ENCODE measurements around the gene DIP2C. TPM values are rescaled to one million over a fixed set of nuclear protein-coding genes. Genes with fewer than 3 reads are reported as not detected.

Gene DIP2C
- total RNA-seq, 1 donor from 2014 or later: 30.8 TPM

DNA sequence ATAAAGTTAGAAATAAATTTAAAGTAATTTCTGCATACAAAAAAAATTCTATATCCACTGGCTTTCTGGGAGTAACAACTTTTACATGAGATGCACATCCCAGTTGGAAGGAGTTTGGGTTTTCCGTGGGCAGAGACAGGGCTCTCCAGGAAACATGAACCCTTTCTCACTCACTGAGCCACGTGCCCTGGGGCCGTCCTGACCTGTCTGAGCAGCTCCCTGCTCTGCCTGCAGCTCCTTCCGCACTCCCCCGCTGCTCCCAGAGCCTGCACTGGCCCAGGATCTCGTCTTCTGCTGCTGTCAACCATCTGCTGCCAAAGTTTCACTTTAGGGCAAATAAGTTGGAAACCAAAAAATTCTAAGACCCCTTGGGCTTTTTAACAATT is 169.1 kb downstream of the DIP2C start:
- intact Hi-C loops (cut with micrococcal nuclease): no loop called here
- Histone ChIP-seq H3K4me1 (peaks cover 28% of the 10 kb centered on the region), H3K27ac (replicated peaks) (no peak overlapping the region), H3K9me3 (replicated peaks) (no peaks in the 10 kb centered on the region), H3K36me3 (peaks cover 3% of the 10 kb centered on the region), H3K27me3 (ENCODE audit: low read depth) (no peaks in the 10 kb centered on the region), H3K4me3 (no peak overlapping the region)
- DNase-seq: no peak
- TF ChIP-seq, protein P1, sequence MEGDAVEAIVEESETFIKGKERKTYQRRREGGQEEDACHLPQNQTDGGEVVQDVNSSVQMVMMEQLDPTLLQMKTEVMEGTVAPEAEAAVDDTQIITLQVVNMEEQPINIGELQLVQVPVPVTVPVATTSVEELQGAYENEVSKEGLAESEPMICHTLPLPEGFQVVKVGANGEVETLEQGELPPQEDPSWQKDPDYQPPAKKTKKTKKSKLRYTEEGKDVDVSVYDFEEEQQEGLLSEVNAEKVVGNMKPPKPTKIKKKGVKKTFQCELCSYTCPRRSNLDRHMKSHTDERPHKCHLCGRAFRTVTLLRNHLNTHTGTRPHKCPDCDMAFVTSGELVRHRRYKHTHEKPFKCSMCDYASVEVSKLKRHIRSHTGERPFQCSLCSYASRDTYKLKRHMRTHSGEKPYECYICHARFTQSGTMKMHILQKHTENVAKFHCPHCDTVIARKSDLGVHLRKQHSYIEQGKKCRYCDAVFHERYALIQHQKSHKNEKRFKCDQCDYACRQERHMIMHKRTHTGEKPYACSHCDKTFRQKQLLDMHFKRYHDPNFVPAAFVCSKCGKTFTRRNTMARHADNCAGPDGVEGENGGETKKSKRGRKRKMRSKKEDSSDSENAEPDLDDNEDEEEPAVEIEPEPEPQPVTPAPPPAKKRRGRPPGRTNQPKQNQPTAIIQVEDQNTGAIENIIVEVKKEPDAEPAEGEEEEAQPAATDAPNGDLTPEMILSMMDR (IDR thresholded peaks at IDR 0.05; ENCODE audit: borderline replicate concordance): no peak

DNA sequence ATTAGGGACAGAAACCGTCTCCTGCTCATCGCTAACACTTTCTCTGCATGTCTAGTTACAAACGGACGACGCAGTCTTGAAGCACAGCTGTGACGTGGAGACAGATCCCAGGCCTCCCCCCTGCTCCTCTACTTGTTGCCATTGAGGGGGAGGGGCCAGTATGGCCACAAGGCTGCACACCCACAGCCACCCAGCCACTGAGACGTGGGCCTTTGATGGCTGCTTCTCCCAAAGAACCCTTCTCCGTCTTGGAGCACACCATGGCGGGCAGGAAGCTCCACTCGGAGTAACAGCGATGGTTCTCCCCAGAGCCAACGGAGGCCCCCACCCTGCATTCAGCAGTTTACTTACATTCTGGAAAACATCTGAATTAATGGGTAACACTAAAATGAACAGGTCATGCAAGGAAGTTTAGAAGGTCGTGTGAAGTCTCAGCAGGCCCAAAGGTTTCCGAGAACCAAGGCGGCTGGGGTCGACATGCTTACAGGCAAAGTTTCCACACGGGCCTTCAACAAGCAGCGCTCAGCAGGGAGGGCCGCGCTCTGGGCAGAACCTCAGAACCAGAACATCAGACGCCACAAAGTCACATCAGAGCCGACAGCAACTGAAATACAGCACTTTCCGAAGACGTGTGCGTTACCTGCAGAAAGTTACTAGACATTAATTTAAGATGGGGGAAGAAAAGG is 169.6 kb downstream of the DIP2C start:
- Histone ChIP-seq H3K36me3 (peaks cover 3% of the 10 kb centered on the region), H3K4me3 (no peak overlapping the region), H3K27ac (replicated peaks) (no peak overlapping the region), H3K9me3 (replicated peaks) (no peaks in the 10 kb centered on the region), H3K4me1 (peaks cover 27% of the 10 kb centered on the region), H3K27me3 (ENCODE audit: low read depth) (no peaks in the 10 kb centered on the region)
- DNase-seq: no peak
- intact Hi-C loops (cut with micrococcal nuclease): no loop called here
- TF ChIP-seq, protein P1 (IDR thresholded peaks at IDR 0.05; ENCODE audit: borderline replicate concordance): no peak

DNA sequence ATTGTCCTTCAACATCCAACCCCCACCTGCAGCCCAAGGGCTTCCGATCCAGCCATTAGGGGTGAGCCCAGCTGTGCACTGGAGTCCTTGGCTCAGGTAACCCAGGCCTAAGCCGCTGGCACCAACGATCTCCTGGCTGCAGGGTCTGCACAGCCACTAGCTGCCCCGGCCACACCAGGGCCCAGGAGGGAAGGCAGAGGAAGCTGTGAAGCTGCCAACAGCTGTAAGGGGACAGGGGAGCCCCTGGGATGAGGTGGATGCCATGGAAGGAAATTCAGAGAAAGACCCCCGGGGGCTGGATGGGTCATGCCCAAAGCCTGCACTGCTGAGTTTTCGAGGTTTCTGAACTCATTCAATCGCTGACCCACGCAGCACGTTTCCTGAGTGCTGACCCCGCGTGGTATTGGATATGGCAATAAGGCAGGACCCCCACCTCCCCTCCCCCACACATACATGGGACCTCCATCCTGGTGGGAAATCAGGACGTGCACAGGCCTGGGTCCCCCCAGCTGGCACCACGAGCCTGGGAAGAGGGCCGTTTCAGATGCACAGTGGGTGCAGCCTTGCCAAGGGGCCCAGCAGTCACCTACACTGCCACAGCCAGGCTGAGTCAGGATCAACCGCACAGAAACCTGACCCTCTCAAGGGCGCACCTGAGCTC is 170.3 kb downstream of the DIP2C start:
- H3K9me3 ChIP-seq (replicated peaks): no peaks in the 10 kb centered on the region
- TF ChIP-seq, protein P1 (IDR thresholded peaks at IDR 0.05; ENCODE audit: borderline replicate concordance): no peak
- H3K27me3 ChIP-seq (ENCODE audit: low read depth): no peaks in the 10 kb centered on the region
- H3K27ac ChIP-seq (replicated peaks): no peak overlapping the region
- H3K4me3 ChIP-seq: no peak overlapping the region
- intact Hi-C loops (cut with micrococcal nuclease): no loop called here
- DNase-seq: no peak
- H3K36me3 ChIP-seq: peaks cover 3% of the 10 kb centered on the region
- peaks cover 32% of the 10 kb centered on the region for H3K4me1 ChIP-seq

DNA sequence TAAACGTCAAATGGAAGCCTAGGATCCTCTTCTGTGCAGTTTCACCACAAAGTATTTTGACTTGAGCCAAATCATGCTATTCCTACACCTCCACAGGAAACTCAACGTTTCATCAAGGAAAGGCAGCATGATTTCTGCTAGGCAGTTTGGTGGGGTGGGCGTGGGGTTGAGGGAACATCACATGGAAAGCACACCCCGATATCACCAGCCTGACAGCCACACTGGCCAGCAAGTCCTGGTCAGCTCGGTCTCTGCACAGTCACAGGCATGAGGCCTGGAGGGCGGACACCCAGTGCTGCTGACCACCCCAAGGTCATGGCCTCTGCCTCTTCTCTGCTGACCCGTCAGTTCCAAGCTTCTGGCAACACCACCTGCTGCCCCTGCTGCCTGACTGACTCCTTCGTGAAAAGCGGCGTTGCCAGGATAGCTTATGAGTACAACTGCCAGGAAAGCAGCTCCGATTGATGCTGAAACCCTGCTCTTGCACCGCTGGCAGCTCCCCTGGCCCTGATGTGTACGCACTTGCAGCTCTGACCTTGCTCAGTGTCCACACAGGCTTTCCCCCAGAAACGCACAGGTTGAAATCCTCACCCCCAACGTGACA is 171.5 kb downstream of the DIP2C start:
- no peak for DNase-seq
- Histone ChIP-seq H3K27me3 (ENCODE audit: low read depth) (no peaks in the 10 kb centered on the region), H3K4me3 (no peak overlapping the region), H3K9me3 (replicated peaks) (no peaks in the 10 kb centered on the region), H3K4me1 (peaks cover 38% of the 10 kb centered on the region), H3K36me3 (peaks cover 3% of the 10 kb centered on the region), H3K27ac (replicated peaks) (no peak overlapping the region)
- intact Hi-C loops (cut with micrococcal nuclease): no loop called here
- TF ChIP-seq, protein P1 (IDR thresholded peaks at IDR 0.05; ENCODE audit: borderline replicate concordance): no peak

DNA sequence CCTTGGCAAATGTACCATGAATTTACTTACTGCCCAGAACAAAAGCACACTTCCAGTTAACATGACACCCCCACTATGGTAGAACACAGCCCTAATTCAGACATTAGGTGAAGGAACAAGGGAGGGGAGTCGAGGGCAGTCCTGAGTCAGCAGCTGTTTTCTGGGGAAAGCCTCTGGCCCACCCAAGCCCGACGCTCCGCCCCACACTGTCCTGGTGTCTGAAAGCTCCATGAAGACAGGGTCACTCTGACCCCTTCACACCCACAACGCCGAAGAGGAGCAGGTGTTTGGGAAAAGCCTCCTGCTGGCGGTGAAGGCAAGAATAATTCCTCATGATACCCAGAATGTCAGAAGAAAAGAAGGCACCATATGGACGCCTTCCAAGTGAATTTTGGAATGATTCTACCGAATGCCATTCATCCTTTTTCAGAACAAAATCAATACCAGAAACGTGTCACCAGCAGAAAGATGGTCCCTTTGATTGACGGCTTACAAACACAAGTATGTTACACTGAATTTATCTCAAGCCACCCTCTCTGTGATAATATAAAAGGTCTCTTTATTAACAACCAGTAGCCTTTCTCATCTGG is 172.1 kb downstream of the DIP2C start:
- TF ChIP-seq, protein P1 (IDR thresholded peaks at IDR 0.05; ENCODE audit: borderline replicate concordance): no peak
- Histone ChIP-seq H3K9me3 (replicated peaks) (no peaks in the 10 kb centered on the region), H3K4me3 (no peak overlapping the region), H3K4me1 (peaks cover 35% of the 10 kb centered on the region), H3K27me3 (ENCODE audit: low read depth) (no peaks in the 10 kb centered on the region), H3K36me3 (peaks cover 3% of the 10 kb centered on the region), H3K27ac (replicated peaks) (no peak overlapping the region)
- intact Hi-C loops (cut with micrococcal nuclease): no loop called here
- DNase-seq: no peak
